HG02642 (cell line): Measurements from ENCODE around the gene KCP.

ENCODE experiments used
- ATAC-seq: cut with Tn5 transposase; IDR thresholded peaks from one replicate; pipeline ENCODE4 v1.9.1; 2021; ENCODE audit warnings: mild to moderate bottlenecking; ENCODE audit not compliant: unreplicated experiment, poor library complexity

KCP gene

GRCh38 chr7:128861957-128862570, 48.4 kb downstream of the KCP start:
- no peak for ATAC-seq

- ATAC-seq, result no peak
Measured at GRCh38 chr7:128860158-128861073, 50.1 kb downstream of the KCP start.

- ATAC-seq, result no peak
Measured at GRCh38 chr7:128859232-128860157, 51.0 kb downstream of the KCP start.

GRCh38 chr7:128858380-128859231, 51.9 kb downstream of the KCP start:
- no peak for ATAC-seq

GRCh38 chr7:128856001-128856718, 54.3 kb downstream of the KCP start:
- ATAC-seq, result no peak

- ATAC-seq, result no peak
Measured at GRCh38 chr7:128855559-128855958, 55.0 kb downstream of the KCP start.

GRCh38 chr7:128854396-128854795, 56.1 kb downstream of the KCP start:
- no peak for ATAC-seq

GRCh38 chr7:128853799-128854198, 56.7 kb downstream of the KCP start:
- no peak for ATAC-seq

GRCh38 chr7:128852537-128853254, 57.8 kb downstream of the KCP start:
- ATAC-seq, result no peak

- no peak for ATAC-seq
Measured at GRCh38 chr7:128849804-128850490, 60.6 kb downstream of the KCP start.

GRCh38 chr7:128849156-128849515, 61.4 kb downstream of the KCP start:
- ATAC-seq, result no peak

GRCh38 chr7:128848289-128849155, 62.0 kb downstream of the KCP start:
- no peak for ATAC-seq

- ATAC-seq, result no peak
Measured at GRCh38 chr7:128847721-128848211, 62.7 kb downstream of the KCP start.

- ATAC-seq, result no peak
Measured at GRCh38 chr7:128846781-128847444, 63.6 kb downstream of the KCP start.

GRCh38 chr7:128845987-128846386, 64.5 kb downstream of the KCP start:
- no peak for ATAC-seq

GRCh38 chr7:128845475-128845874, 65.0 kb downstream of the KCP start:
- ATAC-seq, result no peak
